ENCODE measurements around the gene ZGRF1. TPM values are rescaled to one million over a fixed set of nuclear protein-coding genes. Genes with fewer than 3 reads are reported as not detected.

Gene ZGRF1
- total and polyA plus RNA-seq, 10 of the 15 experiments (the other 5 are each of a cell fraction or from before 2014, with no cell fraction given), result 8.5 to 32.1 (median 20.1) TPM

- TF ChIP-seq ZBTB40 (IDR thresholded peaks at IDR 0.05; ENCODE audit: borderline replicate concordance) (no peak), RAD21 (IDR thresholded peaks at IDR 0.05; ENCODE audit: insufficient read depth, low read depth, low read length) (no peak), CTCF (IDR thresholded peaks at IDR 0.05 in 2 of 3, conservative IDR thresholded peaks at IDR 0.05 in 1 of 3; ENCODE audit: control insufficient read depth in 2 of 3, extremely low read depth in 1 of 3, insufficient read depth in 1 of 3, low read depth in 3 of 3, low read length in 3 of 3) (no peak), ZZZ3 (IDR thresholded peaks at IDR 0.05; ENCODE audit: control insufficient read depth, insufficient read length, low read depth) (no peak), SREBF2 (IDR thresholded peaks at IDR 0.05; ENCODE audit: low read length) (no peak), ETV6 (conservative IDR thresholded peaks at IDR 0.05 in 1 of 2, IDR thresholded peaks at IDR 0.05 in 1 of 2; ENCODE audit: borderline replicate concordance in 1 of 2, low read depth in 1 of 2) (no peak), KLF5 (IDR thresholded peaks at IDR 0.05; ENCODE audit: partially characterized antibody) (no peak), BRCA1 (IDR thresholded peaks at IDR 0.05; ENCODE audit: low read depth, low read length) (no peak)
Observed at GRCh38 chr4:112511803-112512118, 124.9 kb downstream of the ZGRF1 start (continued).

Data from GM12878 (cell line).